ENCODE measurements around the gene NR1D1. TPM values are rescaled to one million over a fixed set of nuclear protein-coding genes. Genes with fewer than 3 reads are reported as not detected.

NR1D1 gene
- total RNA-seq, 1 donor from 2014 or later: 21.1 TPM

DNA sequence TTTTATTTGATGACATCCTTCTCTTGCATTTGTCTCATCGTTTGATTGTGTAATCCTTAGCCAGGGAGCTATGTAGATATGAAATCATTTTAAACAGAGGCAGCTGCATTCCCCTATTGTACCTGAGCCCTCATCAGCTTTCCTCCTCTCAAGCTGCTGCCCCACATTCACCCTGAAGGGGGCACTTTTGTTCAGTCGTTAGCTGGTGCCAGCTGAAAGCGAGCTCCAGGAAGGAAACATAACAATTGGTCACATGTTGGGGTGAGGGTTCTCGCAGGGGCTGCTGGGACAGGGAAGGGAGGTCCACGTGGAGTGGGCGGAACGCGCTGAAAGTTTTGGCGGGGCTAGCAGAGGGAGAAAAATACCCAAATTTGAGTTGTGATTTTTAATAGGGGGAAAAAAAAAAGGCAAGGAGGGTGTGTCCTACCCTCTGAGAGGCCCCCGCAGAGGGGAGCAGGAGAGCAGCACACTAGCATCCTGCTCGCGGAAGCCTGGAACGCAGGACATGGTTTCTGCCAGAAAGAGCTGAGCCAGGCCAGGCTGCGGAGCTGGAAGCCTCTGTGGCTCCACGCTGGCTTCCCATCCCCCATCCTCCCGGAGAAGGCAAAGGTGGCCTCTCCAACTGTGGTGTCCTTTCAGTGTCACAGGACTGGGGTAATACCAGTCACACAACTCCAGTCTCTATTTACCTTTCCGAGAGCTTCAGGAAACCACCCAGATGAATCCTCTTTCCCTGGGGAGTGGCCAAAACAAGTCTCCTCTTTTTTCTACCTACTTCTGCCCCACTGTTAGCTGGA is 12.9 kb upstream of the NR1D1 start:
- DNase-seq: peak; percentile 92
- intact Hi-C loops (cut with DNase I): loop anchor here (5.0 kb wide), 1 partner anchor 54 kb away; no protein-coding TSS in a partner anchor
- peak; percentile 75 for ATAC-seq (ENCODE audit: poor library complexity)

DNA sequence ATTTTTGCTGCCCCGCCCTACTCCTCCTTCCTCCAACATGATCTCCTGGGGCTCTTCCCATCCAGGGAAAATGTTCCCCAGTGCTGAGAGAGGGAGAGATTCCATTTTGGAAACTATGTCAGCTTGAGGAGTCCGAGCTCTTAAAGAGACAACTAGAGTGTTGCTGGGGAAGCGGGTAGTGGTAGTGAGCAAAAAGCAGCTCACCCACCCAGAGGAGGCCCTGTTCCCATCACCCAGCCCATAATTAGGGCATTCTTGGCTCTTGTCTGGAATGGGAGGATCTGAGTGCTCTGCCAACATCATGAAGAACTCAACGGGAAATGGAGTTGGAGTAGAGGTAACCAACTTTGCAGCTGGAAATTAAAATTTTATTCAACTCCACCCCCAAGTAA is 12.3 kb upstream of the NR1D1 start:
- DNase-seq (no peak), ATAC-seq (ENCODE audit: poor library complexity) (peak; percentile 1)
- intact Hi-C loops (cut with DNase I): loop anchor here (5.0 kb wide), 1 partner anchor 55 kb away; no protein-coding TSS in a partner anchor

DNA sequence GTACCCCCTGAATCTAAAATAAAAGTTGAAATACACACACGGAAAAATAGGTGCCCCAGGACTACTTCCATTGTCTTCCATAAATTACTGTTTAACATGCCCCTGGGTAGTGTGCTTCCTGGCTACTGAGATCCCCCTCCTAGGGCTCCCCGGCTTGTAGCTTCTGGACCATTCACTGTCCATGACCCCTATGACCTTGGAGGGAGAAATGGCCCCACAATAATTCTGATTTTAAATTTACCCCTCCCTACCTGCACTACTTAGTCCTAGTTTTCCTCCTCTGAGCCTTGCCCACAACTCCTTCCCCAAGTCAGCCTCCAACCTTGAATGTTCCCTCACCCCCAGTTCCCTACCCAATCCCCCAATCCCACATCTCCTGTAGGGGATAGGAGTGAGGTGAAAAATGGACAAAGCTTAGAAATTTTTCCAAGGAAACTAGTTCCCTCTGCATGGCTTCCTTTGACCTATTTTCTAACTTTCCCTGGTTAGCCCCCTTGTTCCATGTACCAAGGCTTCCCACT is 11.9 kb upstream of the NR1D1 start:
- intact Hi-C loops (cut with DNase I): loop anchor here (5.0 kb wide), 1 partner anchor 55 kb away; no protein-coding TSS in a partner anchor
- ATAC-seq (ENCODE audit: poor library complexity) (no peak), DNase-seq (no peak)

DNA sequence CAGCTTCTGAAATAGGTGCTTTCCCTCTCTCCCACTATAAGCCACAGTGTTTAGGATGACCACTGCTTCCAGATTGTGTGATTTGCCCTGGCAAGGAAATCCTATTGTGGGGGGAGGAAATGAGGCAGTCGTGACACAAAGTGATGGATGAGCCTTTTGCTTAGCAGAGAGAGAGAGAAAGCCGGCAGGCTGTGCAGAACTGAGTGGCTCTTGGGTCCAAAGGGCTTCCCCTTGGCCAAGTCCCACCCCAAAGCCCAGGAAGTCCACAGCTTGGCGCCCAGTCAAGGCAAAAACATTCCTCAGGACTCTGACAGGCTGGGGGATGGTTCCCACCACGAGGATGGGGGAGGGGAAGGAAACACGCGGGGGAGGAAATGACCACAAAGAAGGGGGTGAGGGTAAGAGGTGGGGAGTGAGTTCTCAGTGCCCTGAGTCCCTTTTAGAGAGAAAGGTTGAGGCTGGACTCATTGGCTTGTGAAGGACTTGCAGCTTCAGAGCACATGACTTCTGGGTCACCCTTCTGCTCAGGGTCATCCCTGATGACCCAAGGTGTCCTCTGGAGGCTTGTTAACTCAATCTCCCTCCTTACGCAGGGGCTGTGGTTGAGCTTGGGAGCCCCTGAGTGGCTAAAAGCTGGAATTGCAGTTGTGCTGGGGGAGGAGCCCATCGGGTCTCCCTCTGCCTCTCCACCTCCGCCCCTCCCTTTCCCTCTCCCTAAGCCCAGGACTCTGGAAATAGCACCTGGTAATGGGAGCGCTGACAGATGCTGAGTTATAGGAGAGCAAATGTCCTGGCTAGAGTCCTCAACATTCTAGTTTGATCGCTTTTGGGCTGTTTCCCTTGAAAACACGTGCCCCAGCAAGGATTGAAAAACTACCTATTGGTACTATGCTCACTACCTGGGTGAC is 11.1 kb upstream of the NR1D1 start:
- intact Hi-C loops (cut with DNase I): loop anchor here (2.0 to 5.0 kb wide), 2 partner anchors 49 to 56 kb away; partner anchors contain the start of gene THRA
- peak; percentile 77 for ATAC-seq (ENCODE audit: poor library complexity)
- DNase-seq: peak; percentile 92

DNA sequence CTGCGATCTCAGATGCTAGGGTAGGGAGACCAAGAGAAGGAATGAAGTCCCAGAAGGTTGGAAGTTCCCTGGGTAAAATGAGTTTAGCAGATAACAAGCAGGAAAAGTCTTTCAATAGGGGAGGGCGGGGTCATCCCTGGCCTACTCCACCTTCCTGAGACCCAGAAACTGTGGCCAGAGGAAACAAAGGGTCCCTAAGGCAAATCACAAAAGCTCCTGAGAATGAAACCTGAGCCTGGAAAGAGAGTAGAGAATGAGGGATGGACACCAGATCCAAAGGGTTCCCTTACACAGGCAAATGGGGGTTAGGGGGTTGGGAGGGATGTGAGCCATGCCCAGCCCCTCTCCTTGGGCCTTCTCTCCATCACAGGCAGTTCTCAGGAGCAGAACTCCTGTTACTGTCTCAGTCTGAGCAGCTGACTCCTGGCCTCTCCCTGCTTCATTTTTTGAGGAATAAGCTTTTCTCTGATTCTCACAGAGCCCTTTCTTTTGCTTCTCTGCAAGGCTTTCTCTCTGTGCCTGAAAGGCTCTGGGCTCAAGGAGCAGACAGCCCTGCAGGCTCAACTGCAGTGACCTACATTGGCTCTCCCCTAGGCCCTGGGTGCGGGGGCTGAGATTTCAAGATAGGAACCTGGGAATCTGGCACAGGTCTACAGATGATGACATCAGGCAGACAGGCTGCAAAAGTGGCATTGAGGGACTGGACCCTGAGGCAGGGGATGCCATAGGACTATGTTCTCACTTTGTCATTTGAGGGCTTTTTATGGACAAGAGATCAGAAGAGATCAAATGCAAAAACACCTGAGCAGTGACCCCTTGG is 9.8 kb upstream of the NR1D1 start:
- no peak for DNase-seq
- intact Hi-C loops (cut with DNase I): loop anchor here (2.0 to 5.0 kb wide), 2 partner anchors 47 to 57 kb away; partner anchors contain the start of gene THRA

DNA sequence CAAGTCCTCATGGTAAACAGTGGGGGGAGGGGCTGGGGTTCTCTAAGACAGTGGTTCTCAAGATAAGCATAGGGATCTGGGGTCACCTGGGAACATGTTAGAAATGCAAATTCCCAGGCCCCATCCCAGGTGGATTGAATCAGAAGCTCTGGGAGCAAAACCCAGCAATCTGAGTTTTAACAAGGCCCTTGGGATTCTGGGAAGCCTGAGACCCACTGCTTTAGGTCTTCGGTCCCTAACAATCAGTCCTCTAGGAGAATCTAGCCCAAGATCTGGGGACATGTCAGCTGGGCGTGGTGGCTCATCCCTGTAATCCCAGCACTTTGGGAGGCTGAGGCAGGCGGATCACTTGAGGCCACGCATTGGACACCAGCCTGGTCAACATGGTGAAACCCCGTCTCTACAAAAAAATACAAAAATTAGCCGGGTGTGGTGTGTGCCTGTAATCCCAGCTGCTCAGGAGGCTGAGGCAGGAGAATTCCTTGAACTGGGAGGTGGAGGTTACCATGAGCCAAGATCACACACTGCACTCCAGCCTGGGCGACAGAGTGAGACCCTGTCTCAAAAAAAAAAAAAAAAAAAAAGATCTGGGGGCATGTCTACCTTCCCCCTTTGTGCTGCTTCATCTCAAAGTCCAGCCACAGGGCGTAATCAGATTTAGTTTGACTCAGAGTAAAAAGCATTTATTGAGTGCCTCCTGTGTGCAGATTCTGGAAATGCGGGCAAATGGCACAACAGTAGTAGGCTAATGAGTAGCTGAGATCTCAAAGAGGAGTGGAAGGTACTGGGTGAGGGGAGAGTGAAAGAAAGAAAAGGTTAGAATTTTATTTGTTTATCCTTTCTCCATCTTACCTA is 8.8 kb upstream of the NR1D1 start:
- ATAC-seq (ENCODE audit: poor library complexity): no peak
- intact Hi-C loops (cut with DNase I): no loop called here
- DNase-seq: no peak

More for the DNA sequence above, 9.8 kb upstream of the NR1D1 start:
- ATAC-seq (ENCODE audit: poor library complexity): no peak

DNA sequence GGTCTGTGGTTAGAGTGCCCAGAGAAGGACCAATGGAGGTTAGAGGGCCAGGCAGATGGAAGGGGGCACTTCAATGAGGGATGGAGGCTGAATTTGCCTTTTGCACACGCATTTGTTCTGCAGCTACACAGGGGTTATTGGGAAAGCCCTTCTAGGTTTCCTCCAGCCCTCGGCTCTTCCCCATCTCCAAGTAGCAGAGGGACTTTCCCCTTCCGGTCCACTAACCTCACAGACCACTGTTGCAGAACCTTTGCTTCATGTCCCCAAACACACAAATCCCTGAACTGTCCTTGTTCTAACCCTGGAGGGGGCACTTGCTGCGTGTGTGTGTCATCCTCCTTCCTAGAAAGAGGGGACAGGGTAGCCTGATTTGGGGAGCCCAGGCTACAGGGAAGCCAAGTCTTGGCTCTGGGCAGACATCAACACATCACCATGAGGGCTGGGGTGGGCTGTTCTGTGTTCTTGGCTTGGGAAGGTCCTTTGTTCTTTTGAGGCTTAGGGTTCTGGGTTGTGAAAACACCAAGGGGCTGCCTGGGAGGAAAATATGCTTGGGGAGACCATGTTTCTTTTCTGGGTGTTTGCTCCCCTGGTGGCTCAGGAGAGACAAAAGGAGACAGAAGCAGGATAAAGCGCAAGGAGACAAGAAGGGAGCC is 7.3 kb upstream of the NR1D1 start:
- DNase-seq (no peak), ATAC-seq (ENCODE audit: poor library complexity) (no peak)
- intact Hi-C loops (cut with DNase I): no loop called here

DNA sequence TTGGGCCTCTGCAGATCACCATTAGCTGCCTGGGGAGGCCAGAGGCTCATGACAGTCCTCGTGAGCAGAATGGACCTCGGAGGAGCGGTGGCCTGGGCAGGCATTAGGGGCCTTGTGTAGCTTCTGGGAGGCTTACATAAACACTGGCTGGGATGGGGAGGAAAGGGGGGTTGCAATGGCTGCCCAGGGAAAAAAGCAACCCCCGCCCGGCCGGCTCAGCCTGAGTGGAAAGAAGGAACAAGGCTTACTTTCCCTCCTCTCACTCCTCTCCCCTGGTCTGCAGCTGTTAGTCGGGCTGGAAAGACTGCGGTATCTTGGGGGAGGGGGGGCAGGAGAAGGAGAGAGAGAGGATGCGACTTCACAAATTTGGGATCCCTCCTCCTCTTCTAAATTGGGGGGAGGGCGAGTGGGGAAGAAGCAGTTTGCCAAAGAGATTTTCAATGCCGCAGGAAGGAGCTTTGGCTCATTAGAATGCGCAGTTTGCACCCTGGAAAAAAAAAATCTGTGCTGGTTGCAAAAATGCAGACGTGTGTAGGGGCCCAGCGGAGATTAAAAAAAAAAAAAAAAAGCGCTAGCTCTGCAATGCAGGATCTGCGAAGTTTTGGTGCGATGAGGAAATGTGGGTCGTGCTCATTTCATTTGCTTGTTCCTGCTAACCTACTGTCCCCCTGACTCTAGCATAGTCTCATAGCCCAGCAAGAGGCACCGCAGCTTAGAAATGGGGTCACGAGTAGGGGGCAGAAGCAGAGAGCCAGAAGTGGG is 6.6 kb upstream of the NR1D1 start:
- no peak for ATAC-seq (ENCODE audit: poor library complexity)

DNA sequence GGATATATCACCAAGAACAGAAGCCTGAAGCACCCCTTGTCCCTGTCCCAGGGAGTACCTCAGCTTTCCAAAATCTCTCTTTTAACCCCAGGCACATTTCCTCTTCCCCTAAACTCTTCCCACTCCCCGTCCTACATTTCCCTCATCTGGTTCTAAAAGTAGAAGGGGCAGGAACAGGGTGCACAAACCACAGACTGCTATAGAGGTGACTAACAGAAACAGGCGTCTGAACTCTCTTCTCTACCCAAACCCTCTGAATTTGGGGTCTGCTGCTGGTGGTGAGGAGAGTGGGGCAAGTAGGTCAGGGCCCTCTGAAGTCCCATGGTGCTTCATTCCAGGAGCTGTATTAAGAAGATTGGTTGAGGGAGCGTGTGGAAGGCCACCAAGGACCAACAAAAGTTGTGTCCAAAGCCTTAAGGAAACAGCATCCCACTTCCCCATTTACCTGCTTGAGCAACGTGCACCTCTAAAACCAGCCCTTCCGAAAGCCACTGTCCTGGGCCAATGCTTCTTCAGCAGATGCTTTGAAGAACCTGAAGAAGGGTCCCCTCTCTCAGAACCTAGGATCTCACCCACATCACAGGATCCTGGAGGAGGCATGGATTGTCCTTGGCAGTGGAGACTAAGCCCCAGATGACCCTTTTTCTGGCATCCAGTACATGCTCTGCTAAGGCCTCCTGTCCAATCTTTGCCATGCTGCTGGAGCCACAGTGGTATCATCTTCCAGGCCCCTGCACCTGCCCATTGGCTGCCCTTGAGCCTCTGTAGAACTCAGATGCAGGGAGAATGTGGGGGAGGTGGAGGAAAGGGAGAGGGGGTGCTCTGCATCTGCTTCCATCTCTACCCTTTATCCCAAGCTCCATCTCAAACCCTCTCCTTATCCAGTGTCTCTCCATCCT is 5.7 kb upstream of the NR1D1 start:
- DNase-seq (no peak), ATAC-seq (ENCODE audit: poor library complexity) (no peak)
- intact Hi-C loops (cut with DNase I): no loop called here

More for the DNA sequence above, 6.6 kb upstream of the NR1D1 start:
- intact Hi-C loops (cut with DNase I): no loop called here
- DNase-seq: no peak

DNA sequence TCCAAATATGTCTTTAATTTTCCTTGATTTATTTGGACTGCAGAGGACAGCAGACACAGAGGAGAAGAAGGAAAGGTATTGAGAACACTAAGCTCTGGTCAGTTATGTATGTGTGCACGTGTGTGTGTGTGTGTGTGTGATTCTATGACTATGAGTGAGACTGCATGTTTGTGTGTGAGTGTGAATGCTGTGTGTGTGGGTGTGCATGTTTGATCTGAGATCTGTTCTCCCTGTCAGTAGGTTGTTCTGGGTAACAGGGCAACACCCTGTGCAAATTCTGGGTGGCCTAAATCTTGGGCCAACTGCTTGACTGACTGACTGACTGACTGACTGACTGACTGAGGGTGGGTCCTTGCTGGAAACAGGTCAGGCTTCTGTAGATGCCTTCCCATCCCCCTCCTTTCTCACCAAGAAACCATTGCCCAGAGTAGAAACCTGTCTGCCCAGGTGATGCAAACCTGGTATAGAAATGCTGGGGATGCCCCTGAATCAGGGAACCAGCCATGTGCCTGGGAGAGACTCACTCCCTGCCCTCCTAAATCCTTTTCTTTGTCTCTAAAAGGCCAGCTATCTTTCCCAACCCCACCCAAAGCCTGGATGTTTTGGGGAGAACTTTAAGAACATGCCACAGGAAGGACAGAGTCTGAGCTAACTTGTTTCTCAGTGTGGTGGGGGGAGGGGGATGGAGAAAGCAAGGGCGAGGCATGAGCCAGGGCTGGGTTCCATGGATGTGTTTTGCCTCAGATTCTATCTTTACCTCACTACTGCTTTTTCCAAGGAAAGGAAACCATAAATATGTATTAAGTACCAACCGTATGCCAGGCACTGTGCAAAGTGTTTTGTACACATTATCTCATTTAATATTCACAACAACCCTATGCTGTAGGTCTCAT is 4.5 kb upstream of the NR1D1 start:
- intact Hi-C loops (cut with DNase I): loop anchor here (5.0 kb wide), 1 partner anchor 38 kb away; no protein-coding TSS in a partner anchor
- ATAC-seq (ENCODE audit: poor library complexity) (no peak), DNase-seq (no peak)

DNA sequence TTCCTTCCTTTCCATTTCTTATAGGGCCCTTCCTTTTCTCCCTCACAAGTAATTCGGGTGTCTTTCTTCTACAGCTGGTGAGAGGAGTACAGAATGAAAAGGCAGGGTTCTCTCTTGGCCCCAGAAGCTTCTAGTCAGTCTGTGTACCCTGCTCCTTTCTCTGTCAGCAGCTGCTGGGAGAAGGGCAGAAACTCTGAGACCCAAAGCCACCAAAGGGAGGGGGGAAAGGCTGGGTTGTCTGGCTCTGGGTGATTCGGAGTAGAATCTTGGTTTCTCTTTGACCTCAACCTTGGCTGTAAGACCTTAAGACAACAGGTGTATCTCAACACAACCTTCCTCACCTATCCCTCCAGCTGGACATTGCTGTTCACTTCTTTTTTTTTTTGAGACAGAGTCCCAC is 3.3 kb upstream of the NR1D1 start:
- no peak for DNase-seq
- no peak for ATAC-seq (ENCODE audit: poor library complexity)
- intact Hi-C loops (cut with DNase I): loop anchor here (5.0 kb wide), 1 partner anchor 36 kb away; no protein-coding TSS in a partner anchor

DNA sequence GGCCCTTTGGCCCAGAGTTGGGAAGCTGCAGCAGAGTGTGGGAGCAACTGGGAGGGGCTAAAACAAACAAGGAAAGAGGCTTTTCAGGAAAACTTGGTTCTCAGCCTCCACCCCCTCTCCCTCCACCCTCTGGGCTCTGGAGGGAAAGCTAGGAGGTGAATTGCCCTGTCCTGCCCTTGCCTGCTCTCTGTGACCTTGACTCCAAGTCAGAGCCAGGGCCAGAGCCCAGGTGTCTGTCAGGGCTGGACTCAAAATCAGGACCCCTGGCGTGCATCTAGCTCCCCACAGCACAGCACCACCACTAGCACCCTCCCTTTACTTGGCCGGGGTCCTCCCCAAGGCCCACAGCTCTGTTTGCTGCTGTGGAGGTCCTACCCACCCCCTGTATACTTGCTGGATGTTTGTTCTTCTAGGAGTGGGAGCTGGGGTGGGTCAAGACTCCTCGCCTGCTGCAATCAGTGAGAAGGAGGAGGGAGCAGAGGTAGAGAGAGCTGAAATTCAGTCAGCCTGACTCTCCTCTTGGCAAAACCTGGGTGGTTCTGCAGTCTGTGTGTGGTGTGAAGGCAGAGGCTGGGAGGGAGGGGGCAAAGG is 2.8 kb upstream of the NR1D1 start:
- intact Hi-C loops (cut with DNase I): loop anchor here (5.0 kb wide), 1 partner anchor 36 kb away; no protein-coding TSS in a partner anchor
- DNase-seq: no peak
- ATAC-seq (ENCODE audit: poor library complexity): no peak

DNA sequence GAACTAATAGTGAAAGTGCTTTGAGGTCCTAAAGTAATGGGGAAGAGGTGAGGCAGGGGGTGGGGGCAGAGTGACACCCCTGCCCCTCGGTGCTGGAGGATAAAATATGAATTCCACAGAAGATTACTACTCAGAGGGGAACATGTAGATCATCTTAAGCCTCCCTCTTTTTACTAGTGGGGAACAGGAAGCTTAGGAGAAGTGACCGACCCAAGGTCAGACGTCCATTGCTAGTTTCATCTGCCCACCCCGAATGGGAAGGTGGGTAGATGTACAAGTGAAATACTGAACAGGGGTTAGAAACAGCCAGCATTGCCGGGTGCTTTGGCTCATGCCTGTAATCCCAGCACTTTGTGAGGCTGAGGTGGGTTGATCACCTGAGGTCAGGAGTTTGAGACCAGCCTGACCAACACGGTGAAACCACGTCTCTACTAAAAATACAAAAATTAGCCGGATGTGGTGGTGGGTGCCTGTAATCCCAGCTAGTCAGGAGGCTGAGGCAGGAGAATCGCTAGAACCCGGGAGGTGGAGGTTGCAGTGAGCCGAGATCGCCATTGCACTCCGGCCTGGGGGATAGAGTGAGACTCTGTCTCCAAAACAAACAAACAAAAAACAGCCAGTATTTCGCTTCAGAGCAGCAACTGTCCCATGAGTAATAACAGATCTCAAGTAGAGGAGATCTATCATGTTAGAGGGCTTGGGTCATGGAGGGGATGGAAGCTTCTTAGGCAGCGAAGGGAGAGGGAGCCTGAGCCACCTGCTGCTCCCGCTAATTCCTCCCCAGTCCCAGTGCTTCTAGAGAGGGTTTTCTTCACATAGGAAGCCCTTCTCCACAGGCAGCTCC is 1.2 kb upstream of the NR1D1 start:
- DNase-seq (no peak), ATAC-seq (ENCODE audit: poor library complexity) (no peak)
- intact Hi-C loops (cut with DNase I): loop anchor here (5.0 kb wide), 1 partner anchor 34 kb away; no protein-coding TSS in a partner anchor

Data from Right ventricle myocardium superior (tissue), 1 donor.